ENCODE results near the gene ADRA2B.

The ADRA2B gene

GRCh38 chr2:96135171-96135570, 18.8 kb upstream of the ADRA2B start:
- no peaks in the 10 kb centered on the region for H3F3A ChIP-seq (ENCODE audit: insufficient read depth, low read length)
- H4K20me1 ChIP-seq (ENCODE audit: insufficient read depth, low read length) = no peaks in the 10 kb centered on the region
- TF ChIP-seq EZH2 (IDR thresholded peaks at IDR 0.05; ENCODE audit: borderline replicate concordance, low read length) = no peak
- TF ChIP-seq CTCF (IDR thresholded peaks at IDR 0.05; ENCODE audit: low read length) = no peak
- no peak overlapping the region for H2AFZ ChIP-seq (ENCODE audit: low read length)
- H3K4me3 ChIP-seq (ENCODE audit: low read depth, low read length, poor library complexity, severe bottlenecking) = no peak overlapping the region
- no peaks in the 10 kb centered on the region for H3K79me2 ChIP-seq (ENCODE audit: insufficient read depth, low read length)
- no peak overlapping the region for H3K9ac ChIP-seq (ENCODE audit: low read length)
- H3K4me1 ChIP-seq (ENCODE audit: insufficient read depth, low read length, severe bottlenecking) = no peaks in the 10 kb centered on the region
- H3K36me3 ChIP-seq (ENCODE audit: insufficient read depth, low read length) = no peaks in the 10 kb centered on the region
- H3K27ac ChIP-seq (ENCODE audit: low read depth, low read length, poor library complexity, severe bottlenecking) = no peak overlapping the region
- H3K4me2 ChIP-seq (ENCODE audit: low read length) = no peak overlapping the region
- H3K27me3 ChIP-seq (ENCODE audit: insufficient read depth, low read length) = no peaks in the 10 kb centered on the region; the same call in 1 of the 2 replicates
- H3K9me3 ChIP-seq (ENCODE audit: low read length) = no peaks in the 10 kb centered on the region
- H3K9me2 ChIP-seq (ENCODE audit: low read depth, low read length) = no peaks in the 10 kb centered on the region

DNA sequence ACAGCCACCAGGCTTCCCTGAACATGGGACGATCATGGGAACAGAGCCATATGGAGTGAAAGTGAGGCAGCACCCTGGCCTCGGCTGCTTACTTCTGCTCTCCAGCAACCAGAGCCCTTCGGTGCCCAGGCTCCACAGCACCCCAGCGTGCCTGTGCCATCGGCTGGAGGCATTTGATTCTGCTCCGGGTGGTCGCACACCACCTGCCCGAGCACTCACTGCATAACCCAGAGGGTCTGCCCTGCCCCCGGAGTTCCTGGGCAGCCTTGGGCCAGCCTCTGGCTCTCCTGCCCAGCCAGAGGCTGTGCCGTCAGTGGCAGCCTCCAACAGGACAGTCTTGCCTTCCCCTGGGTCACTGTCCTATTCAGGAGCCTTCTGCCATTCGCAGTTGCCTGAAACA, 18.1 kb upstream of the ADRA2B start:
- Histone ChIP-seq H3K27me3 (ENCODE audit: insufficient read depth, low read length) (no peaks in the 10 kb centered on the region; the same call in 1 of the 2 replicates), H3K36me3 (ENCODE audit: insufficient read depth, low read length) (no peaks in the 10 kb centered on the region), H3K9me3 (ENCODE audit: low read length) (no peaks in the 10 kb centered on the region), H3K79me2 (ENCODE audit: insufficient read depth, low read length) (no peaks in the 10 kb centered on the region), H2AFZ (ENCODE audit: low read length) (no peak overlapping the region), H3K4me2 (ENCODE audit: low read length) (no peak overlapping the region), H3K4me3 (ENCODE audit: low read depth, low read length, poor library complexity, severe bottlenecking) (no peak overlapping the region), H3K9me2 (ENCODE audit: low read depth, low read length) (no peaks in the 10 kb centered on the region), H3K27ac (ENCODE audit: low read depth, low read length, poor library complexity, severe bottlenecking) (no peak overlapping the region), H3K4me1 (ENCODE audit: insufficient read depth, low read length, severe bottlenecking) (no peaks in the 10 kb centered on the region), H3K9ac (ENCODE audit: low read length) (no peak overlapping the region), H3F3A (ENCODE audit: insufficient read depth, low read length) (no peaks in the 10 kb centered on the region), H4K20me1 (ENCODE audit: insufficient read depth, low read length) (no peaks in the 10 kb centered on the region)
- no peak for TF ChIP-seq CTCF (IDR thresholded peaks at IDR 0.05; ENCODE audit: low read length)
- TF ChIP-seq EZH2 (IDR thresholded peaks at IDR 0.05; ENCODE audit: borderline replicate concordance, low read length) = no peak

- Histone ChIP-seq H3K27ac (ENCODE audit: low read depth, low read length, poor library complexity, severe bottlenecking) (no peak overlapping the region), H3K9me2 (ENCODE audit: low read depth, low read length) (no peaks in the 10 kb centered on the region), H3K4me2 (ENCODE audit: low read length) (no peak overlapping the region), H2AFZ (ENCODE audit: low read length) (no peak overlapping the region), H3K79me2 (ENCODE audit: insufficient read depth, low read length) (no peaks in the 10 kb centered on the region), H3F3A (ENCODE audit: insufficient read depth, low read length) (no peaks in the 10 kb centered on the region), H3K9me3 (ENCODE audit: low read length) (no peaks in the 10 kb centered on the region), H3K36me3 (ENCODE audit: insufficient read depth, low read length) (no peaks in the 10 kb centered on the region), H3K4me3 (ENCODE audit: low read depth, low read length, poor library complexity, severe bottlenecking) (no peak overlapping the region), H3K27me3 (ENCODE audit: insufficient read depth, low read length) (no peaks in the 10 kb centered on the region; the same call in 1 of the 2 replicates), H3K4me1 (ENCODE audit: insufficient read depth, low read length, severe bottlenecking) (no peaks in the 10 kb centered on the region), H4K20me1 (ENCODE audit: insufficient read depth, low read length) (no peaks in the 10 kb centered on the region), H3K9ac (ENCODE audit: low read length) (no peak overlapping the region)
- no peak for TF ChIP-seq EZH2 (IDR thresholded peaks at IDR 0.05; ENCODE audit: borderline replicate concordance, low read length)
Observed at GRCh38 chr2:96131813-96132745, 15.7 kb upstream of the ADRA2B start.

All from OCI-LY1 (cell line).